ENCODE data around the gene CENPH. TPM values are rescaled to one million over a fixed set of nuclear protein-coding genes. Genes with fewer than 3 reads are reported as not detected.

Gene CENPH
- total and polyA plus RNA-seq, 2 donors (not counting 1 experiment from before 2014, with no cell fraction given), result 2.8 to 11.9 TPM

- no peak overlapping the region for H3K4me3 ChIP-seq (ENCODE audit: control extremely low read depth in 1 of 5, extremely low read depth in 1 of 5, insufficient read depth in 1 of 5, low read depth in 2 of 5, low read length in 4 of 5)
- H3K4me1 ChIP-seq (ENCODE audit: control insufficient read depth in 2 of 2, insufficient read depth in 2 of 2, low read length in 2 of 2), result no peaks in the 10 kb centered on the region
- TF ChIP-seq, protein P1, sequence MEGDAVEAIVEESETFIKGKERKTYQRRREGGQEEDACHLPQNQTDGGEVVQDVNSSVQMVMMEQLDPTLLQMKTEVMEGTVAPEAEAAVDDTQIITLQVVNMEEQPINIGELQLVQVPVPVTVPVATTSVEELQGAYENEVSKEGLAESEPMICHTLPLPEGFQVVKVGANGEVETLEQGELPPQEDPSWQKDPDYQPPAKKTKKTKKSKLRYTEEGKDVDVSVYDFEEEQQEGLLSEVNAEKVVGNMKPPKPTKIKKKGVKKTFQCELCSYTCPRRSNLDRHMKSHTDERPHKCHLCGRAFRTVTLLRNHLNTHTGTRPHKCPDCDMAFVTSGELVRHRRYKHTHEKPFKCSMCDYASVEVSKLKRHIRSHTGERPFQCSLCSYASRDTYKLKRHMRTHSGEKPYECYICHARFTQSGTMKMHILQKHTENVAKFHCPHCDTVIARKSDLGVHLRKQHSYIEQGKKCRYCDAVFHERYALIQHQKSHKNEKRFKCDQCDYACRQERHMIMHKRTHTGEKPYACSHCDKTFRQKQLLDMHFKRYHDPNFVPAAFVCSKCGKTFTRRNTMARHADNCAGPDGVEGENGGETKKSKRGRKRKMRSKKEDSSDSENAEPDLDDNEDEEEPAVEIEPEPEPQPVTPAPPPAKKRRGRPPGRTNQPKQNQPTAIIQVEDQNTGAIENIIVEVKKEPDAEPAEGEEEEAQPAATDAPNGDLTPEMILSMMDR (IDR thresholded peaks at IDR 0.05), result no peak
- no peak for TF ChIP-seq EZH2 (IDR thresholded peaks at IDR 0.05; ENCODE audit: borderline replicate concordance, insufficient read depth, low read depth, low read length, poor library complexity, severe bottlenecking)
- H3K4me2 ChIP-seq (replicated peaks; ENCODE audit: low read depth, low read length, poor library complexity, severe bottlenecking), result no peak overlapping the region
- ATAC-seq (ENCODE audit: low read depth), result no peak
- WGBS (ENCODE audit: insufficient coverage), result 88% methylated on average over 1 of the region's 3 CpGs
- intact Hi-C loops (cut with micrococcal nuclease), result no loop called here
- no peak overlapping the region for H3K27ac ChIP-seq (ENCODE audit: low read length in 2 of 2)
- no peaks in the 10 kb centered on the region for H3K36me3 ChIP-seq (replicated peaks in 1 of 2; ENCODE audit: control extremely low read depth in 1 of 2, control insufficient read depth in 1 of 2, extremely low read depth in 1 of 2, insufficient read depth in 2 of 2, low read length in 1 of 2)
- Mint-ChIP-seq H3K9me3 (ENCODE audit: insufficient read depth) (no peaks in the 10 kb centered on the region), H3K4me1 (no peaks in the 10 kb centered on the region), H3K27ac (no peak overlapping the region), H3K27me3 (no peaks in the 10 kb centered on the region), H3K4me3 (no peak overlapping the region)
- POLR2A ChIA-PET, result no interaction called here
- no peaks in the 10 kb centered on the region for H3K27me3 ChIP-seq (replicated peaks in 1 of 4; ENCODE audit: control extremely low read depth in 1 of 4, control insufficient read depth in 3 of 4, insufficient read depth in 4 of 4, low read length in 3 of 4)
- CTCF ChIA-PET, result no interaction called here
- H3K9me3 ChIP-seq (ENCODE audit: control extremely low read depth in 1 of 3, control insufficient read depth in 2 of 3, insufficient read depth in 1 of 3, low read length in 2 of 3), result no peaks in the 10 kb centered on the region
- no peak overlapping the region for H2AFZ ChIP-seq (ENCODE audit: insufficient read depth, low read depth, low read length, poor library complexity, severe bottlenecking)
- DNase-seq, result no peak
- H3K9ac ChIP-seq (ENCODE audit: low read length), result no peak overlapping the region
- H4K20me1 ChIP-seq (ENCODE audit: control insufficient read depth, insufficient read depth, low read length, poor library complexity, severe bottlenecking), result no peaks in the 10 kb centered on the region
- H3K79me2 ChIP-seq (ENCODE audit: control insufficient read depth, insufficient read depth, low read length), result no peaks in the 10 kb centered on the region
These were observed 36.7 kb upstream of the CENPH start for GRCh38 chr5:69152731-69153130.

DNA sequence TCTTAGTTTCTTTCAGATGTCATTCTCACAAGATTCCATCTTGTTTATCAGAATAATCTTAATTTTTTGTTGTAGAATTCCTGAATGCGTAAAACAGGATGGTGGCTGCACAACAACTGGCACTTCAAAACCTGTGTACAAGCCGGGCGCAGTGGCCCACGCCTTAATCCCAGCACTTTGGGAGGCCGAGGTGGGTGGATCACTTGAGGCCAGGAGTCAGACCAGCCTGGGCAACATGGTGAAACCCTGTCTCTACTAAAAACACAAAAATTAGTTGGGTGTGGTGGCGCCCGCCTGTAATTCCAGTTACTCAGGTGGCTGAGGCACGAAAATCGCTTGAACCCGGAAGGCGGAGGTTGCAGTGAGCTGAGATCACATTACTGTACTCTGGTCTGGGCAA, 32.9 kb upstream of the CENPH start:
- Histone ChIP-seq H3K4me1 (ENCODE audit: control insufficient read depth in 2 of 2, insufficient read depth in 2 of 2, low read length in 2 of 2) (no peaks in the 10 kb centered on the region), H3K9ac (ENCODE audit: low read length) (no peak overlapping the region), H3K36me3 (replicated peaks in 1 of 2; ENCODE audit: control extremely low read depth in 1 of 2, control insufficient read depth in 1 of 2, extremely low read depth in 1 of 2, insufficient read depth in 2 of 2, low read length in 1 of 2) (no peaks in the 10 kb centered on the region), H3K4me2 (replicated peaks; ENCODE audit: low read depth, low read length, poor library complexity, severe bottlenecking) (no peak overlapping the region), H3K27me3 (replicated peaks in 1 of 4; ENCODE audit: control extremely low read depth in 1 of 4, control insufficient read depth in 3 of 4, insufficient read depth in 4 of 4, low read length in 3 of 4) (no peaks in the 10 kb centered on the region), H3K79me2 (ENCODE audit: control insufficient read depth, insufficient read depth, low read length) (no peaks in the 10 kb centered on the region), H4K20me1 (ENCODE audit: control insufficient read depth, insufficient read depth, low read length, poor library complexity, severe bottlenecking) (no peaks in the 10 kb centered on the region), H3K27ac (ENCODE audit: low read length in 2 of 2) (no peak overlapping the region), H3K4me3 (ENCODE audit: control extremely low read depth in 1 of 5, extremely low read depth in 1 of 5, insufficient read depth in 1 of 5, low read depth in 2 of 5, low read length in 4 of 5) (no peak overlapping the region), H3K9me3 (ENCODE audit: control extremely low read depth in 1 of 3, control insufficient read depth in 2 of 3, insufficient read depth in 1 of 3, low read length in 2 of 3) (no peaks in the 10 kb centered on the region), H2AFZ (ENCODE audit: insufficient read depth, low read depth, low read length, poor library complexity, severe bottlenecking) (no peak overlapping the region)
- intact Hi-C loops (cut with micrococcal nuclease), result no loop called here
- no peaks in the 10 kb centered on the region for H3K9me3 Mint-ChIP-seq (ENCODE audit: insufficient read depth)
- ATAC-seq (ENCODE audit: low read depth) (no peak), DNase-seq (no peak)
- no peak overlapping the region for H3K27ac Mint-ChIP-seq
- H3K4me3 Mint-ChIP-seq, result no peak overlapping the region
- 98% methylated on average over 9 of the region's 11 CpGs for WGBS (ENCODE audit: insufficient coverage)
- no peaks in the 10 kb centered on the region for H3K27me3 Mint-ChIP-seq
- ChIA-PET CTCF (no interaction called here), POLR2A (no interaction called here)
- no peak for TF ChIP-seq EZH2 (IDR thresholded peaks at IDR 0.05; ENCODE audit: borderline replicate concordance, insufficient read depth, low read depth, low read length, poor library complexity, severe bottlenecking)
- TF ChIP-seq, protein P1 (IDR thresholded peaks at IDR 0.05), result no peak
- no peaks in the 10 kb centered on the region for H3K4me1 Mint-ChIP-seq

Measured in B cell (primary cell).